ENCODE results near the gene KDR. TPM values are rescaled to one million over a fixed set of nuclear protein-coding genes. Genes with fewer than 3 reads are reported as not detected.

The KDR gene
- total and polyA plus RNA-seq, 4 experiments from 2014 or later: not detected

- H3K27me3 Mint-ChIP-seq: peaks cover 1 to 5% of the 10 kb centered on the region in 2 donors
These were observed 56.9 kb downstream of the KDR start for GRCh38 chr4:55068522-55068921.

GRCh38 chr4:55066018-55066417, 59.4 kb downstream of the KDR start:
- Histone ChIP-seq H3K27ac (ENCODE audit: low read depth, low read length) (no peak overlapping the region), H3K36me3 (ENCODE audit: insufficient read depth, low read length) (no peaks in the 10 kb centered on the region), H3K4me3 (ENCODE audit: low read length in 2 of 2) (no peak overlapping the region), H3K9me3 (ENCODE audit: control insufficient read depth in 1 of 2, low read length in 2 of 2) (no peaks in the 10 kb centered on the region), H3K27me3 (ENCODE audit: insufficient read depth, low read length) (no peaks in the 10 kb centered on the region), H3K4me1 (ENCODE audit: insufficient read depth, low read length) (no peaks in the 10 kb centered on the region)
- intact Hi-C loops (cut with micrococcal nuclease): no loop called here
- no peak for DNase-seq
- Mint-ChIP-seq H3K36me3 (no peaks in the 10 kb centered on the region), H3K9me3 (peaks cover 0 to 5% (median 2%) of the 10 kb centered on the region in 8 donors), H3K4me1 (no peaks in the 10 kb centered on the region), H3K4me3 (no peak overlapping the region), H3K27me3 (peaks cover 1 to 5% of the 10 kb centered on the region in 2 donors), H3K27ac (no peak overlapping the region)
- ChIA-PET POLR2A (ENCODE audit: partially characterized antibody) (no interaction called here), CTCF (ENCODE audit: partially characterized antibody) (no interaction called here)

More at GRCh38 chr4:55068522-55068921, 56.9 kb downstream of the KDR start:
- Histone ChIP-seq H3K27ac (ENCODE audit: low read depth, low read length) (no peak overlapping the region), H3K4me3 (ENCODE audit: low read length in 2 of 2) (no peak overlapping the region), H3K4me1 (ENCODE audit: insufficient read depth, low read length) (no peaks in the 10 kb centered on the region), H3K36me3 (ENCODE audit: insufficient read depth, low read length) (no peaks in the 10 kb centered on the region), H3K9me3 (ENCODE audit: control insufficient read depth in 1 of 2, low read length in 2 of 2) (no peaks in the 10 kb centered on the region), H3K27me3 (ENCODE audit: insufficient read depth, low read length) (no peaks in the 10 kb centered on the region)
- Mint-ChIP-seq H3K36me3 (no peaks in the 10 kb centered on the region), H3K27ac (no peak overlapping the region), H3K4me1 (no peaks in the 10 kb centered on the region), H3K9me3 (peaks cover 0 to 2% (median 0%) of the 10 kb centered on the region in 8 donors), H3K4me3 (no peak overlapping the region)
- ChIA-PET POLR2A (ENCODE audit: partially characterized antibody) (no interaction called here), CTCF (ENCODE audit: partially characterized antibody) (no interaction called here)
- no peak for DNase-seq
- intact Hi-C loops (cut with micrococcal nuclease): no loop called here

- CTCF ChIA-PET (ENCODE audit: partially characterized antibody): no interaction called here
- H3K36me3 Mint-ChIP-seq: no peaks in the 10 kb centered on the region
- Histone ChIP-seq H3K4me1 (ENCODE audit: insufficient read depth, low read length) (no peaks in the 10 kb centered on the region), H3K27ac (ENCODE audit: low read depth, low read length) (no peak overlapping the region), H3K36me3 (ENCODE audit: insufficient read depth, low read length) (no peaks in the 10 kb centered on the region), H3K9me3 (ENCODE audit: control insufficient read depth in 1 of 2, low read length in 2 of 2) (no peaks in the 10 kb centered on the region), H3K27me3 (ENCODE audit: insufficient read depth, low read length) (no peaks in the 10 kb centered on the region), H3K4me3 (ENCODE audit: low read length in 2 of 2) (no peak overlapping the region)
- POLR2A ChIA-PET (ENCODE audit: partially characterized antibody): no interaction called here
- no peaks in the 10 kb centered on the region for H3K27me3 Mint-ChIP-seq
- no peak overlapping the region for H3K4me3 Mint-ChIP-seq
- H3K9me3 Mint-ChIP-seq: peaks cover 0 to 3% (median 0%) of the 10 kb centered on the region in 8 donors
- no peaks in the 10 kb centered on the region for H3K4me1 Mint-ChIP-seq
- no peak overlapping the region for H3K27ac Mint-ChIP-seq
- DNase-seq: no peak
- intact Hi-C loops (cut with micrococcal nuclease): no loop called here
These were observed 69.9 kb downstream of the KDR start for GRCh38 chr4:55055529-55055928.

- intact Hi-C loops (cut with micrococcal nuclease): no loop called here
- H3K9me3 ChIP-seq (ENCODE audit: control insufficient read depth in 1 of 2, low read length in 2 of 2): no peaks in the 10 kb centered on the region
- Mint-ChIP-seq H3K27me3 (no peaks in the 10 kb centered on the region), H3K36me3 (no peaks in the 10 kb centered on the region), H3K4me1 (no peaks in the 10 kb centered on the region), H3K27ac (no peak overlapping the region), H3K9me3 (peaks cover 0 to 12% (median 6%) of the 10 kb centered on the region in 8 donors), H3K4me3 (no peak overlapping the region)
- H3K27ac ChIP-seq (ENCODE audit: low read depth, low read length): no peak overlapping the region
- no peaks in the 10 kb centered on the region for H3K36me3 ChIP-seq (ENCODE audit: insufficient read depth, low read length)
- no peak overlapping the region for H3K4me3 ChIP-seq (ENCODE audit: low read length in 2 of 2)
- ChIA-PET CTCF (ENCODE audit: partially characterized antibody) (no interaction called here), POLR2A (ENCODE audit: partially characterized antibody) (no interaction called here)
- no peak for DNase-seq
- H3K27me3 ChIP-seq (ENCODE audit: insufficient read depth, low read length): no peaks in the 10 kb centered on the region
- H3K4me1 ChIP-seq (ENCODE audit: insufficient read depth, low read length): no peaks in the 10 kb centered on the region
These were observed 73.9 kb downstream of the KDR start for GRCh38 chr4:55051532-55051931.

GRCh38 chr4:55050418-55050950, 74.9 kb downstream of the KDR start:
- Mint-ChIP-seq H3K9me3 (peaks cover 0 to 14% (median 6%) of the 10 kb centered on the region in 8 donors), H3K4me3 (no peak overlapping the region), H3K27me3 (no peaks in the 10 kb centered on the region), H3K36me3 (no peaks in the 10 kb centered on the region), H3K4me1 (no peaks in the 10 kb centered on the region), H3K27ac (no peak overlapping the region)
- ChIA-PET CTCF (ENCODE audit: partially characterized antibody) (no interaction called here), POLR2A (ENCODE audit: partially characterized antibody) (no interaction called here)
- H3K4me3 ChIP-seq (ENCODE audit: low read length in 2 of 2): no peak overlapping the region
- no peaks in the 10 kb centered on the region for H3K36me3 ChIP-seq (ENCODE audit: insufficient read depth, low read length)
- no peaks in the 10 kb centered on the region for H3K9me3 ChIP-seq (ENCODE audit: control insufficient read depth in 1 of 2, low read length in 2 of 2)
- H3K27ac ChIP-seq (ENCODE audit: low read depth, low read length): no peak overlapping the region
- intact Hi-C loops (cut with micrococcal nuclease): no loop called here
- DNase-seq: no peak
- no peaks in the 10 kb centered on the region for H3K27me3 ChIP-seq (ENCODE audit: insufficient read depth, low read length)
- no peaks in the 10 kb centered on the region for H3K4me1 ChIP-seq (ENCODE audit: insufficient read depth, low read length)

GRCh38 chr4:55038176-55038890, 87.1 kb downstream of the KDR start:
- H3K27ac ChIP-seq (ENCODE audit: low read depth, low read length): no peak overlapping the region
- Mint-ChIP-seq H3K4me3 (no peak overlapping the region), H3K4me1 (no peaks in the 10 kb centered on the region), H3K9me3 (peaks cover 0 to 17% (median 9%) of the 10 kb centered on the region in 8 donors), H3K36me3 (peaks cover 0 to 1% of the 10 kb centered on the region in 2 donors), H3K27me3 (peaks cover 1 to 7% of the 10 kb centered on the region in 2 donors), H3K27ac (no peak overlapping the region)
- H3K4me1 ChIP-seq (ENCODE audit: insufficient read depth, low read length): no peaks in the 10 kb centered on the region
- no peak for DNase-seq
- H3K9me3 ChIP-seq (ENCODE audit: control insufficient read depth in 1 of 2, low read length in 2 of 2): no peaks in the 10 kb centered on the region
- intact Hi-C loops (cut with micrococcal nuclease): no loop called here
- CTCF ChIA-PET (ENCODE audit: partially characterized antibody): no interaction called here
- no peak overlapping the region for H3K4me3 ChIP-seq (ENCODE audit: low read length in 2 of 2)
- no peaks in the 10 kb centered on the region for H3K36me3 ChIP-seq (ENCODE audit: insufficient read depth, low read length)
- POLR2A ChIA-PET (ENCODE audit: partially characterized antibody): no interaction called here
- no peaks in the 10 kb centered on the region for H3K27me3 ChIP-seq (ENCODE audit: insufficient read depth, low read length)

- Histone ChIP-seq H3K27ac (ENCODE audit: low read depth, low read length) (no peak overlapping the region), H3K9me3 (ENCODE audit: control insufficient read depth in 1 of 2, low read length in 2 of 2) (no peaks in the 10 kb centered on the region), H3K27me3 (ENCODE audit: insufficient read depth, low read length) (no peaks in the 10 kb centered on the region), H3K4me1 (ENCODE audit: insufficient read depth, low read length) (no peaks in the 10 kb centered on the region), H3K4me3 (ENCODE audit: low read length in 2 of 2) (no peak overlapping the region), H3K36me3 (ENCODE audit: insufficient read depth, low read length) (no peaks in the 10 kb centered on the region)
- ChIA-PET CTCF (ENCODE audit: partially characterized antibody) (no interaction called here), POLR2A (ENCODE audit: partially characterized antibody) (no interaction called here)
- intact Hi-C loops (cut with micrococcal nuclease): no loop called here
- Mint-ChIP-seq H3K4me1 (no peaks in the 10 kb centered on the region), H3K4me3 (no peak overlapping the region), H3K9me3 (peaks cover 0 to 17% (median 8%) of the 10 kb centered on the region in 8 donors), H3K27ac (no peak overlapping the region), H3K36me3 (peaks cover 0 to 1% of the 10 kb centered on the region in 2 donors), H3K27me3 (peaks cover 1 to 7% of the 10 kb centered on the region in 2 donors)
- no peak for DNase-seq
These were observed 87.7 kb downstream of the KDR start for GRCh38 chr4:55037728-55038127.

All from CD4-positive, alpha-beta memory T cell (primary cell).